ENCODE measurements around the gene WBP2NL.

GRCh38 chr22:41983513-41984405, 14.8 kb upstream of the WBP2NL start:
- TF ChIP-seq CTCF (conservative IDR thresholded peaks at IDR 0.05; ENCODE audit: low read length) (no peak), EZH2phosphoT487 (IDR thresholded peaks at IDR 0.05; ENCODE audit: borderline replicate concordance, low read depth, low read length) (no peak)
